HepG2 (cell line): Measurements from ENCODE around the gene ZC3H18. TPM values are rescaled to one million over a fixed set of nuclear protein-coding genes. Genes with fewer than 3 reads are reported as not detected.

Source experiments
- EHMT2 ChIP-seq: fragments of 200-600 bp; sonication (generic); IDR thresholded peaks from 2 replicates; pipeline ENCODE4 v1.7.0; 2017; ENCODE audit warnings: antibody characterized with exemption, low read depth, low read length, borderline replicate concordance
- EP300 ChIP-seq, 3 experiments: sonication (generic) in 1 of 3; formaldehyde crosslinking in 1 of 3; IDR thresholded peaks; 2 replicates each; pipeline versions ENCODE4 v1.5.1 to v1.6.1; 2011 to 2020; ENCODE audit warnings: low read depth in 2 of 3, low read length in 2 of 3, borderline replicate concordance in 1 of 3, improper control_type of control experiment in 1 of 3, mild to moderate bottlenecking in 1 of 3, missing genetic modification reagents in 1 of 3, moderate library complexity in 1 of 3
- EZH2 ChIP-seq: conservative IDR thresholded peaks from 2 replicates; pipeline ENCODE4 v1.6.1; 2012; ENCODE audit warnings: mild to moderate bottlenecking, low read depth, low read length, moderate library complexity
- HIC2 ChIP-seq: sonication (generic); formaldehyde crosslinking; IDR thresholded peaks from 2 replicates; pipeline ENCODE4 v1.9.0; 2022; ENCODE audit warnings: low read depth, missing genetic modification reagents
- HOXA7 ChIP-seq: sonication (generic); formaldehyde crosslinking; IDR thresholded peaks from 2 replicates; pipeline ENCODE4 v1.8.1; 2022; ENCODE audit warnings: mild to moderate bottlenecking, missing genetic modification reagents, moderate library complexity
- MAZ ChIP-seq, 2 experiments: sonication (generic) in 1 of 2; formaldehyde crosslinking in 1 of 2; IDR thresholded peaks; 2 replicates each; pipeline versions ENCODE4 v1.5.0 to v1.6.1; 2012 to 2020; ENCODE audit warnings: low read depth in 2 of 2, mild to moderate bottlenecking in 2 of 2, borderline replicate concordance in 1 of 2, improper control_type of control experiment in 1 of 2, low read length in 1 of 2, missing genetic modification reagents in 1 of 2, moderate library complexity in 1 of 2
- NFAT5 ChIP-seq: sonication (generic); formaldehyde crosslinking; IDR thresholded peaks from 2 replicates; pipeline ENCODE4 v1.4.0; 2020; ENCODE audit warnings: missing genetic modification reagents
- NFRKB ChIP-seq: fragments of 450-650 bp; IDR thresholded peaks from 2 replicates; pipeline ENCODE4 v1.6.1; 2017
- REL ChIP-seq: sonication (generic); formaldehyde crosslinking; conservative IDR thresholded peaks from 2 replicates; pipeline ENCODE4 v1.8.0; 2022; ENCODE audit warnings: mild to moderate bottlenecking, missing genetic modification reagents, moderate library complexity
- SKI ChIP-seq: fragments of 450-650 bp; IDR thresholded peaks from one replicate; pipeline ENCODE4 v1.6.1; 2018; ENCODE audit warnings: mild to moderate bottlenecking; ENCODE audit not compliant: partially characterized antibody
- SP2 ChIP-seq: sonication (generic); formaldehyde crosslinking; IDR thresholded peaks from 2 replicates; pipeline ENCODE4 v1.5.1; 2020; ENCODE audit warnings: mild to moderate bottlenecking, missing genetic modification reagents
- TRAFD1 ChIP-seq: sonication (generic); formaldehyde crosslinking; IDR thresholded peaks from 2 replicates; pipeline ENCODE4 v1.5.1; 2020; ENCODE audit warnings: missing genetic modification reagents, mild to moderate bottlenecking, borderline replicate concordance
- ZBTB7B ChIP-seq: sonication (generic); formaldehyde crosslinking; IDR thresholded peaks from 2 replicates; pipeline ENCODE4 v1.4.0; 2020; ENCODE audit warnings: missing genetic modification reagents
- ZFP62 ChIP-seq: sonication (generic); formaldehyde crosslinking; IDR thresholded peaks from 2 replicates; pipeline ENCODE4 v1.4.0; 2020; ENCODE audit warnings: missing genetic modification reagents
- ZNF3 ChIP-seq: IDR thresholded peaks from 2 replicates; pipeline ENCODE4 v1.7.0; 2017; ENCODE audit warnings: inconsistent platforms
- ZNF451 ChIP-seq: sonication (generic); formaldehyde crosslinking; IDR thresholded peaks from 2 replicates; pipeline ENCODE4 v1.5.0; 2020; ENCODE audit warnings: mild to moderate bottlenecking, missing genetic modification reagents
- ZNF552 ChIP-seq: sonication (generic); formaldehyde crosslinking; IDR thresholded peaks from 2 replicates; pipeline ENCODE4 v1.9.0; 2022; ENCODE audit warnings: missing genetic modification reagents, mild to moderate bottlenecking, borderline replicate concordance
- ZNF720 ChIP-seq: sonication (generic); formaldehyde crosslinking; IDR thresholded peaks from 2 replicates; pipeline ENCODE4 v1.4.0; 2020; ENCODE audit warnings: missing genetic modification reagents
- polyA plus RNA-seq, 8 experiments: library from polyadenylated mRNA; depleted of rRNA in 3 of 8; stranded (reverse) in 7 of 8; unstranded in 1 of 8; fragments of >200 nt; fragmentation: Illumina TruSeq in 4 of 8; extraction: Trizol in 4 of 8; gene quantifications; 2 replicates each; pipeline versions ENCODE4 v1.2.1 to v1.2.3, GENCODE V29; 2011 to 2016; ENCODE audit warnings: low read depth in 4 of 8, missing spikeins in 1 of 8, mixed read lengths in 1 of 8; ENCODE audit not compliant: insufficient read depth in 1 of 8
- total RNA-seq, 5 experiments: library from RNA; depleted of rRNA; stranded (reverse); fragments of >200 nt; fragmentation: Illumina TruSeq; extraction: Trizol; gene quantifications; 2 replicates each; pipeline ENCODE4 v1.2.3, GENCODE V29; 2016; ENCODE audit warnings: low read depth in 1 of 5

ZC3H18 gene
- total and polyA plus RNA-seq, 2 of the 13 experiments (the other 11 are each of a cell fraction or from before 2014, with no cell fraction given): 11.2 to 27.4 TPM

- TF ChIP-seq SP2 (CRISPR knock-in tag): no peak
- no peak for TF ChIP-seq ZFP62
- no peak for TF ChIP-seq HOXA7 (CRISPR knock-in tag)
- peak in 1 of 2 experiments; percentile 12; a peak in 1 of 4 replicates for TF ChIP-seq EP300 (IDR thresholded peaks at IDR 0.05; ENCODE audit: low read depth in 2 of 2, low read length in 2 of 2)
- no peak for TF ChIP-seq EP300 (CRISPR knock-in tag; IDR thresholded peaks at IDR 0.05; ENCODE audit: borderline replicate concordance)
- TF ChIP-seq ZNF720 (CRISPR knock-in tag): no peak
- TF ChIP-seq EZH2: no peak
- peak; percentile 81 for TF ChIP-seq HIC2 (CRISPR knock-in tag)
- TF ChIP-seq ZNF3 (CRISPR knock-in tag): no peak
- no peak for TF ChIP-seq REL (CRISPR knock-in tag)
- no peak for TF ChIP-seq ZNF552
- TF ChIP-seq ZBTB7B (CRISPR knock-in tag): peak; percentile 89; the same call in 1 of the 2 replicates
- no peak for TF ChIP-seq TRAFD1 (CRISPR knock-in tag)
- no peak for TF ChIP-seq EHMT2
- TF ChIP-seq MAZ (IDR thresholded peaks at IDR 0.05; ENCODE audit: borderline replicate concordance, low read depth, low read length): no peak
- TF ChIP-seq MAZ (CRISPR knock-in tag; IDR thresholded peaks at IDR 0.05; ENCODE audit: low read depth): peak; percentile 75; the same call in 1 of the 2 replicates
- no peak for TF ChIP-seq NFRKB
- TF ChIP-seq SKI: no peak
- peak; percentile 45; the same call in 1 of the 2 replicates for TF ChIP-seq NFAT5 (CRISPR knock-in tag)
- peak; percentile 87; the same call in 1 of the 2 replicates for TF ChIP-seq ZNF451 (CRISPR knock-in tag)
Observed at GRCh38 chr16:88527186-88527936, 42.8 kb upstream of the ZC3H18 start (continued).
